GM18951 (cell line): ENCODE results near the gene PRSS3.
A peak's percentile ranks its signal among the peaks of the same experiment; 100 is the strongest.
"Not testable (repeated sequence)": the region's sequence is repeated elsewhere in the genome, so short reads cannot be mapped to it uniquely, and the experiment has no call there.

Experiments
- POLR2A ChIP-seq: IDR thresholded peaks from 4 replicates; pipeline ENCODE4 v1.6.1; 2011; ENCODE audit warnings: mild to moderate bottlenecking; ENCODE audit not compliant: insufficient read length, insufficient read depth; ENCODE audit errors: extremely low read depth
- in situ Hi-C: fragments of 300-500 bp; cut with MboI; formaldehyde crosslinking; loops from one replicate; pipeline ENCODE4 v1.12.0; 2022; ENCODE audit warnings: low sequenced_read_pairs, mixed read lengths, inconsistent platforms; ENCODE audit not compliant: unreplicated experiment

PRSS3 gene

DNA sequence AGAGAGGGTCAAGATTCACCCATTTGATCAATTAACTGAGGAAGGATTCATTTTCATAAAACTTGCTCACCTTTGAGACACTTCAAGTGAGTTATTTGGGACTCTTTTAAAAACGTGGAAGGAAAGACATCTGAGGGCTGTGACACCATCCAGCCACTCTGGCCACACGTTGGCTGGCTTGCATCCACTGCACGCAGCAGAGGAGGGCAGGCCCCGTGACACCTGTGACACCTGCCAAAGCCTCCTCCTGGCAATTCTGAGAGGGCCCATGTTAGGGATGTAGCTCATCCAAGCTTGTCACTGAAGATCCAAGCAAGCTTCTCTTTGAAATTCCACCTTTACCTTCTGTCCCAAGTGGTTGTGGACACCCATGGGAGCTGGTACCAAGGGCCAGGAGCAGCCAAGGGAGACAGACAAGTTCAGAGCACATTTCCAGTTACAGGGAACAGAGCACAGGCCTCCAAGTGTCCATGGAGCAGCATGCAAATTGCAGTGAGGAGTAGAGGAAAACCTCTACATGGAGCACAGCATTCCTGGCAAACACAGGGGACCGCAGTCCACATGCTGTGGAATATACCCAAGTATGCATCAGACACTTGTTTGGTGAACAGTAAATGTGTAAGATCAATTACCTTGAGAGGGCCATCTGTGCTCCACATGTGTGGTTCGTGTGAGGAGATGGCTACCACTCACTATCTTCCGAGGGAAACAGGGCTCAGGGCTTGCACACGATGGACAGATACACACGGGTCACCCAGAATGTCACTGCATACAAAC, 4.8 kb downstream of the PRSS3 start:
- no peak for TF ChIP-seq POLR2A
- in situ Hi-C loops, result no loop called here

DNA sequence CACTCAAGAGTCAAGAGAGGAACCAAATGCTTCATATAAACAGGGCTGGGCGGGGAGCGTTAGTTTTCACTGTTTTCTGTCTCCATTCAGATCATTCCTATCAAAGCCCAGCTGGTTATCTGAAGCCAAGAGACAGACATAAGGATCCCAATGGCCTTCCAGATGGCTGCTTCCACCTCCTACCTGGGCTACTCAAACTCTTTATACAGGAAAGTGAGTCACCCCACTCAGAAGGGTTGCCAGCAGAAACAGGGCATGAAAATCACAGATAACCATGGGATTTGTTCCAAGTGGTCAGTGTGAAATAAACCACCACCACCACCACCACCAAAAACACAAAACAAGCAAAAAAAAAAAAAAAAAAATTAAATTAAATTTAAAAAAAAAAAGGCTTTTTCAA, 5.5 kb downstream of the PRSS3 start:
- TF ChIP-seq POLR2A, result no peak
- in situ Hi-C loops, result no loop called here

DNA sequence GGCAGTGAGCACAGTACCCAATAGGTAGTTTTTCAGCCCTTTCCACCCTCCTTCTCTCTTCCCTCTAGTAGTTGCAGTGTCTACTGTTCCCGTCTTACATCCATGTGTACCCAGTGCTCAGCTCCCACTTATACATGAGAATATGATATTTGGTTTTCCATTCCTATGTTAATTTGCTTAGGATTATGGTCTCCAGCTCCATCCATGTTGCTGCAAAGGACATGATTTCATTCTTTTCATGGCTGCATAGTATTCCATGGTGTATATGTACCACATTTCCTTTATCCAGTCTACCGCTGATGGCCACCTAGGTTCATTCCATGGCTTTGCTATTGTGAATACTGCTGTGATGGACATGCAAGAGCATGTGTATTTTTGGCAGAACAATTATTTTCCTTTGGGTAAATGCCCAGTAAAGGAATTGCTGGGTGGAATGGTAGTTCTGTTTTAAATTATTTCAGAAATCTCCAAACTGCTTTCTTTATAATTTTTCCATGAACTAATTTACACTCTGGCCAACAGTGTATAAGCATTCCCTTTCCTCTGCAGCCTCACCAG, 6.7 kb downstream of the PRSS3 start:
- in situ Hi-C loops, result not testable (repeated sequence)

DNA sequence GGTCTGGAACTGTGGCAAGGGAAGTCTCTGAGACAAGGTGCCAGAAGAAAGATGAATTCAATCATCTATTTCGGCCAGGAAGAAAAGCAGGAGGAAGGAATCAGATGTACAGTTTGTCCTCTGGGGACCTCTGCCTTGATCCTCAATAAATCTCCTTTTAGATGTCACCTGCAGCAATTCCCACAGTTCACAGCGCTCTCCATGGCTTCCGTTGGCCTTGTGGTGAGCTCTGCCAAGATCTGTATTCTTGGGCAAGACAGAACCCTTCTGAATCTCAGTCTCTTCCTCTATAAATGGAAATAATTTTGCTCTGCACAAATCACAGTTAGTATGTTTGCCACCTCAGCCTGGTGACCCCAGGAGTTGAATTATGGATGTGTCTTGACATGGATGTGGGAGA, 8.8 kb downstream of the PRSS3 start:
- in situ Hi-C loops, result not testable (repeated sequence)

DNA sequence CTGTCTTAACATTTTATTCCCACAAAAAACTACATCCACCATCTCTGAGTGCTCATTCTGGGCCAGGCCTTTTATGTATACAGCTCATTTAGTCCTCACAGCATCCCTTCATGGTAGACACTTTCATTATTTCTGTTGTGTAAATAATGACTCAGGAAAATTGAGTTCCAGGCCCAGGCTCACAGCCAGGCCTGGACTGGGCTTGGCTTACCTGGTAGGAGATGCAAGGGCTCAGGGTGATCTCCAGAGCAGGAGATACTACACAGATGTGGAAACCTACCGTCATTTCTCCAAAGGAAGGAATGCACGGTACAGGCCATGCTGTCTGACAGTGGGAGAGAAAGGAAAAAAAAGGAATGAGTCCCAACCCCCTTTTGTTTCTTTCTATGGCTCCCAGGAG, 11.8 kb downstream of the PRSS3 start:
- in situ Hi-C loops, result not testable (repeated sequence)

DNA sequence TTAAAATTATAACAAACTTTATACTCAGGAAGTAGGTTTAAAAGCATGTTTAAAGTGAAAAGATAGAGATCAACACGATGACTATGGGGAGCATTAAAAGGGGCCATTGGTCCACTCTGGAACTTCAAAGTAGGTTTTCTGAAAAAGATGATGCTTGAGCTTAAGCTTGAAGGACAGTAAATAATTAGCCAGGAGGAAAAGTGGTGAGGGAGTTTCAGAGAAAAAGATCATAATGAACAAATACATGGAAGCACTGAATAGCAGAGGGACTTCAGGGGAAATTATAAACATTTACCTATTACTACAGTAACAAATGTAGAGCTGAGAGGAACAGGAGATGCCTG, 13.6 kb downstream of the PRSS3 start:
- in situ Hi-C loops, result not testable (repeated sequence)

DNA sequence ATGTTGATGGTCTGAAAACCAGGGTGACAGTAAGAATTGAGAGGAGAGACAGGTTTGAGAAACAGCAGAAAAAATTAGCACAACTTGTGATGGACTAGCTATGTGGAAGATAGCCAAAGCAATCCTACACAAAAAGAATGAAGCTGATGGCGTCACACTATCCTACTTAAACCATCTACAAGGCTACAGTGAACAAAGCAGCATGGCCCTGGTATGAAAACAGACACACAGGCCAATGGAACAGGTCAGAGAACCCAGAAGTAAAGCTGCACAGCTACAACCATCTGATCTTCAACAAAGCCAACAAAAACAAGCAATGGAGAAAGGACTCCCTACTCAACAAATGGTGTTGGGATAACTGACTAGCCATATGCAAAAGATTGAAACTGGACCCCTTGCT, 14.1 kb downstream of the PRSS3 start:
- in situ Hi-C loops, result no loop called here
- no peak for TF ChIP-seq POLR2A

DNA sequence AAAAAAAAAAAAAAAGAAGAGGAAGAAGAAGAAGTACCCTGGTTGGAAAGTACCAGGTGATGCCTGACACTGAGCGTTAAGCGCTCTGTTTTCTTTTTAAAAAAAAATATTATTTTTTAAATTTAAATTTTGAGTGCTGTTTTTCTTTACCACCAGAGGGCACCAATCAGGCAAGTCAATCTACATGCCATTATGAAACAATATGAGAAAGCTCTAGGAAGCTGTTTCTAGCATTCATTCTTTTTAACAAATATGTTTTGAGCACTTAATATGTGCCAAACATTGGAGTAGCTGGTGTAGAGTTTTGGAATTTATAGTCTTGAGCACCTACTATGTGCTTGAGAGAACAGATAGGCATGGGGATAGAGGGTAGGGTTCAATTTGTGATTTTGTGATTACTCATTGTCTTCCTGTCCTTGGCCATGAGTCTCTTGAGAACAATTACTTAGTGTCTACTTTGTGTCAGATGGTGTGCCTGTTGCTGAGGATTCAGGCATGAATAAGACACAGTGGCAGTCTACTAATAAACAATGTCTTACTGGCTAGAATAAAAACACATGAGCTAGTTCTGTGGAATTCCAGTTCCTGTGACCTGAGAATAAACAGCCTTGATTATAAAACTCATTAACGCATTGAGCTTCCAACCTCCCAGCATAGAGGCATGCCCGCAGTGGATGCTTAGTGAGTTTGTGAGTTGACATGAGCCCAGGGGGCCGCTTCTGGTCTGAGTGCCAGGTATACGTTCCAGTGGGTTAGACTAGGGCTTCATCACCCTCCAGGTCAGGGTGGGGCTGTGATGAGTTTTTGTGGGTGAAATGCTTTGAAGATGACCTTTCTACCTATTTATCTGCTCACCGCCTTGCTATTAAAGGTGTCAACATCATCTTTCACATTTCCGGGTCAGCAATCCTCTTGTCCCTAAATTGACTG, 18.6 kb downstream of the PRSS3 start:
- in situ Hi-C loops, result no loop called here
- no peak for TF ChIP-seq POLR2A

DNA sequence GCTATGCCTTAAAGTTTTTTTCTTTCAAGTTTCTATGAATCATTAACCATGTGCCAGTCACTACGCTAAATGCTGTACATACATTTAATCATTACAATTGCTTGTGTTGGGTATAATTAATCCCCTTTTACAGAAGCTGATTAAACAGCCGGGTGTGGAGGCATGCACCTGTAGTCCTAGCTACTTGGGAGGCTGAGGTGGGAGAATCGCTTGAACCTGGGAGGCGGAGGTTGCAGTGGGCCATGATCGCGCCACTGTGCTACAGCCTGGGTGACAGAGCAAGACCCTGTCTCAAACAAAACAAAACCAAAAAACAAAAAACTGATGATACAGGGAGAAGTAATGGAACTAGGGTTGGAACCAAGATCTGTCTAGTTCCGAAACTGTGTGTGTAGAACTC, 20.4 kb downstream of the PRSS3 start:
- no peak for TF ChIP-seq POLR2A
- in situ Hi-C loops, result no loop called here

DNA sequence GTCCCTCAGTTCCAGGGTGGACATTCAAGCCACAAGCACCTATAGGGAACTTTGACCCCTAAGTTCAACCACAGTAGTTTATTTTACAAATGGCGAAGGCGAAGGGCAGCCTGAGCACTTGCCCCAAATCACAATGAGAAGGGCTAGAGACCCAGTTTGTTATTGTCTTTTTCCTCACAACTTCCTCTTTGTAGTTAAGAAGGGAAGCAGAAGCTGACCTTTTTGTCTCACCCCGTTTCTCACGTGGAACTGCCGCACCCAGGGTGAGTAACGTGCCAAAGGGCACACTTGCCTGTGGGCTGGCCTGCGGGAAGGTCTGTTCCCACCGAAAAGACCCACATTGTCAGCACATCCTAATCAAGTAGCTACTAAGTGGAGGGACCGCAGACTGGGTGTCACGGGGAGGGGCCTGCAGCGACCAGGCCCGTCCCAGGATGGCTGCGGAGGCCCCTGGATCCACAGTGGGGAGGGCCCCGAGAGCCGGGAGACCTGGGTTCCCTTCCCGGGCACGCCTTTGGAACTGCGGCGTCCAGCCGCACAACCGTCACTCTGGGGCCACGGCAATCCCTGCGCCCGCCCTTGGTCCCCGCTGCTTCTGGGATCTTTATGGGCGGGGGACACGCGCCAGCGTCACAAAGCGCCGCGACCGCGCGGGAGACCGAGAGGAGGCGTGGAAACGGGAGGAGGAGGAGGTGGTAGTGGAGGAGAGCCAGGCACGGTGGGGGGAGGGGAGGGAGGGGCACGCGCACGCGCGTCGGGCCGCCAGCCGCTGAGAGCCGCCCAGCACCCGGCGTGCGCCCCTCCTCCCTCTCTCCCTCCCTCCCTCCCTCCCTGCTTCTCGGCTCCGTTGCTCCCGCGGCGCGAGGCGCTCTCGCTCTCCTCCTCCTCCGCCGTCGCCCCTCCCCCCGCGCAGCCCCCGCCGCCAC, 21.2 kb downstream of the PRSS3 start, which contains the start of gene UBE2R2:
Gene UBE2R2 (plus strand): TSS at position 834 of the 926 bp plus-strand sequence. CDS start 598 bp downstream, outside the sequence.
- in situ Hi-C loops, result no loop called here
- peak; percentile 83 for TF ChIP-seq POLR2A

DNA sequence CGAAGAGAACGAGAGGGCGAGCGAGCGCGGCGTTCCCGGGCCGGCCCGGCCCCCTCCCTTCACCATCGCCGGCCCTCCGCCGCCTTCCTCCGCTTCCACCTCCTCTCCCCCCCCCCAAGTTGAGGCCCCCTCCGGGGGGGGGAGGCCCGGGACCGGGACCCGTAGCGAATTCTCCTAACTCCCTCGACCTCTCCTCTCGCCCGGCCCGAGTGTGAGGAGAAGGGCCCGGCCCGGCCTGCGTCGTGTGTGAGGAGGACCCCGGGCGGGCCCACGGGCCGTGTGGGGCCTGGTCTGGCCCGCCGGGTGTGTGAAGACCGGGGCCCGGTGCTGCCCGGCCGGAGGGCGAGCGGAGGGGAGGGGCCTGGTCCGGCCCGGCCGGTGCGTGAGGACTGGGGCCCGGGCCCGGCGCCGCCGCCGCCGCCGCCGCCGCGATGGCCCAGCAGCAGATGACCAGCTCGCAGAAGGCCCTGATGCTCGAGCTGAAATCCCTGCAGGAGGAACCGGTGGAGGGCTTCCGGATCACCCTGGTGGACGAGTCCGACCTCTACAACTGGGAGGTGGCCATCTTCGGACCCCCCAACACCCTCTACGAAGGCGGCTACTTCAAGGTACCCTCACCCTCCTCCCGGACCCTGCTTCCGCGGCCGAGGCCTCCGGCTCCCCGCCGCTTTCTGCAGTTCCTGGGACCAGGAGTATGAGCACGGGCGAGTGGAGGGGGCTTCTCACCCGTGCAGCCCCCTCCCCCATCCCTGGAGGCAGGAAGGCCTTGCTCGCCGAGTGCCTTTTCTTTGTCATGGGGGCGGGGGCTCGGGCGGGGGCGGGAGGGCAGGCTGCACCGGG, 22.2 kb downstream of the PRSS3 start:
- in situ Hi-C loops, result no loop called here
- peak; percentile 47 for TF ChIP-seq POLR2A

DNA sequence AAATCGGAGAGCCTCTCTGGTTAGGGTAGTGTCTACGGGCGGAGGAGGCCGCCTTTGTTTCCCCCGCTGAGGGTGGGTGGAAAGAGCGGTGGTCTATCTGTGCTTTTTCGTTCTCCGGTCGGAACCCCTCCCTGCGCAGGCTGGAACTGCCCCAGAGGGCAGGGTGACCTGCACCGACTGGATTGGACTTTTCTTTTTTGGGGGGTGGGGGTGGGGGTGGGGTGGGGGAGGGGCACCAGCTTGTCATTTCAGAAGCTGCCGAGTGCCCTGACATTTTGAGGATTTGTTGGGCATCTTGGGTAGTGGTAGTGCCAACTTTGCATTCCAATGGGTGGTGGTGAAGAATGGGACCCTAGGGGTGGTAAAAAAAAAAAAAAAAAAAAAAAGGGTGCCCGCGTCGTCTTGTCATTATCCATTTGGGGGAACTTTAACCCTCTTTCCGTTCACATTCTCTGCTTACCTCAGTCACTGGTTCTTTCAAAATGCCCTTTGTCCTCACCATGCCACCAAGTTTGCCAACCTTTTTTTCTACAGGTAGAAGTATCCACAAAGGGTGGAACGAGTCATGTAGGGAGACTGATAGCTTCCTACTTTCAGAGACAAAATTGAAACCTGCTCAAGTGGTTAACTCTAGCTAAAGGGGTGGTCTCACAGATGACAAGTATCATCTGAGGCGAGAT, 22.9 kb downstream of the PRSS3 start:
- in situ Hi-C loops, result no loop called here

More for the DNA sequence above, 22.9 kb downstream of the PRSS3 start:
- no peak for TF ChIP-seq POLR2A
